T-helper 2 cell (primary cell): ENCODE measurements around the gene SH2D6.

Experiments
- DNase-seq, 5 experiments: peaks; one replicate each; pipeline versions ENCODE4 v3.0.0 to v3.0.0-alpha.2; 2012 to 2022

The SH2D6 gene

DNA sequence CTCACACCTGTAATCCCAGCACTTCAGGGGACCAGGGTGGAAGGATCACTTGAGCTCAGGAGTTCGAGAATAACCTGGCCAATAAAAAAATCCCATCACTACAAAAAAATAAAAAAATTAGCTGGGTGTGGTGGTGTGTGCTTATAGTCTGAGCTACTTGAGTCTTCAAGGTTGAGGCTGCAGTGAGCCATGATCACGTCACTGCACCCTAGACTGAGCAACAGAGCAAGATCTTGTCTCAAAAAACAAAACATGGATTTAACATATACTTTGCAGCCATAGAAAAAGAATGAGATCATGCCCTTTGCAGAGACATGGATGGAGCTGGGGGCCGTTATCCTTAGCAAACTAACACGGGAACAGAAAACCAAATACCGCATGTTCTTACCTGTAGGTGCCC is 22.2 kb downstream of the SH2D6 start:
- no peak for DNase-seq

DNA sequence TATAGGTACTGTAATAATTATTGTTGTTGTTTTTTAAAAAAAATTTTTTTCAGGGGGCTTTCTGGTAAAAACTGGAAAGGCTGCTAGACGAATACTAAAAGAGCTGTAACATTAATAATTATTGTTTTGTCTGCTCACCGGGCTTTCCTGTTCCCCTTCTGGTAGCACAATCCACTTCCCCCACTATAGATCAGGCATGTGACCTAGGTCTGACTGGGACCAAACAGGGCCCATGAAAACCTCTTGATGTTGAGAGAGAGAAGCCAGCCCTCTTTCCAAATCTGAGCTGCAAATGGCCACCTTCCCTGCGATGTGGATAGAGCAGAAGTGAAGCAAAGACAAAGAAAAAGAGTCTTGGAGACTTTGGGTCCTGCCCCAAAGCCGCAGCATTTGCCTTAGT is 23.4 kb downstream of the SH2D6 start:
- DNase-seq = no peak

DNA sequence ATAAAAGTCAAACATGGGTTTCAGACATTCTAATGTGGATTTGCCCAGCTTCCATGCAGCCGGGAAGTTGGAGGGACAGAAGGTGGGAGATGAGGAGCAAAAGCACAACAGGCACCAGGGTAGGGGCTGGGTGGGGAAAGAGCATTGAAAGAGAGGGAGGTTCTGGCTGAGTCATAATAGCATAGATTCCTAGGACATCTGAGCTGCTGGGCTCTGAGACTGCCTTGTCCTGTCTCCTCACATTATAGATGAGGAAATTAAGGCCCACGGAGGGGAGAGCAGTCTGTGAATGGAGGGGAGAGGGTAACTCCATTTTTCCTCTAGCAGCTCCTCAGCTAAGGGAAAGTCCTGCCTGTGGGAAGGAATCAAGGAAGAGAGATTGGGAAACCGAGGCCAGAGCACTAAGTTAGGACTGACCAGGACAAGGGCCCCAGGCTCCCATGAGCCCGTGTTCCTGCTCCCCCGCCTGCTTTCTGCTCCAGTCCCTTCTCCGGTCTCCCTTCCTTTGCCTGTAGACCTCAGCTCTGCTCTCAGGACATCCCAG is 26.2 kb downstream of the SH2D6 start:
- no peak for DNase-seq

DNA sequence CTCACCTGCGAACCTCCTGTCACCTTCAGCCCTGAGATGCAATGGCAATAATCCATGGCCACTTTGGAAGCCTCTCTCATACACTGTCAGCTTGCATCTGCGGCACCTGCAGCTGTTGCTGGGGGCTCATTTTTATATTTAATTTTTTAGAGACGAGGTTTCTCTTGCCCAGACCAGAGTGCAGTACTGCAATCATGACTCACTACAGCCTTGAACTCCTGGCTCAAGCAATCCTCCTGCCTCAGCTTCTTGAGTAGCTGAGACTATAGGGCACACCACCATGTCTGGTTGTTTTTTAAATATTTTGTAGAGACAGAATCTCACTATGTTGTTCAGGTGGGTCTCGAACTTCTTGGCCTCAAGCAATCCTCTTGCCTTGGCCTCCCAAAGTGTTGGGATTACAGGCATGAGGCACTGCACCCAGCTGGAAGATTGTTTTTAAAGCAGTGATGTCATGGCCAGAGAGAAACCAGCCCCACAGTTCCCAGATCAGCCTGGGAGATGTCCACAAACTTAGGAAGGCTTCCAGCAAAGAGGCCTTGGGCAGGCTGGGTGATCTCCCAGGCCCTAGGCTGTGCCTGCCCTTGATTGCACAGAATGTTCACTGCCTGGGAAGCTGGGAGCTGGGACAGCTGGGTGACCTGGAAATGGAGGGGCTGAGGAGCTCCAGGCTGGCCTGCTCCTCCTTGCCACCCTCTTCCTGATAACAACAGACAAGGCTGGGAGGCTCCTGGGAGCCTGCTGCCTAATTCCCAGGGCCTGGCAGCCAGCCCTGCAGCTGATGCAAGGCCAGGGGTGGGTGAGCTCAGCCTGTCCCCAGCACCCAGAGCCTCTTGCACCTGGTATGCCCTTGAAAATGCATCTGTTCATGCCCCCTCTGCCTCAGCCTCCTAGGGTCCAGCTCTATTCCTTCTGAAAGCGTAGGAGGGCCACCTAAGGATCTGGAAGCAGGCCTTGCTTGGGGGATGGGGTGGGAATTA is 27.1 kb downstream of the SH2D6 start:
- DNase-seq = no peak

DNA sequence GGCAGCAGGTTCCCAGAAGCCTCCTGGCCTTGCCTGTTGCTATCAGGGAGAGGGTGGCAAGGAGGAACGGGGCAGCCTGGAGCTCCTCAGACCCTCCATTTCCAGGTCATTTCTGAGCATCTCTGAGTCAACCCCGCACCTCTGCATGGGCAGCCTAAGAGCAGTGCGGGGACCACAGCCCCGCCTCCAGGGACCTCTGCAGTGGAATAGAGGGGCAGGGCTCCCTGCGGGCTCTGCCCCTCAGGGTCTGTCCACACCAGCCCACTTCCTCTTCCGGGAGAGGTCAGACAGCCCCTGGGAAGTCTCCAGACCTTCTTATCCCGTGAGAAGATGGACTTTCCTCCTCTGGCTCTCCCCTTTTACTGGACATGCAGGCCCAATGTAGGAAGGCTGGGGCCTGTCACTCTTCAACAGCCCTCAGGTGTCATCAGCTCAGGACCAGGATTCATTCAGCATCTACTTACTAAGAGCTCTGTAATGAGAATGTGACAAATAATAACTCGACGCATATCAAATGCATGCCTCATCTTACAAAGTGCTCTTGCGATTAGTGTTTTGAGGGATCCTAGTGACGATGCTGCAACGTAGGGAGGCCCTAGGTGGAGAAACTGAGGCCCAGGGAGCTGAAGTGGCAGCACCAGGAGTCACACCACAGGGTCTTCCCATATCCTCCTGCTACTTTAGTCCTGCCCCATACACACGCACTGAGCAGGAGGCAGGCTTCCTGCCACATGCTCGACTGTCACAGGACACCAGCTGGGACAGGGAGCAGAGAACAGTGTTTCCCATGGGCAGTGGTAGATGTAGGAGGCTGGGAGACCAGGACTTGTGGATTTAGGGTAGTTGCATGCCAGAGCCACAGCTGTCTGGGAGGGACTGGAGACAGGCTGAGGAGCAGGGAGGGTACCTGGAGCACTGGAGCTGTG is 28.0 kb downstream of the SH2D6 start:
- DNase-seq = no peak

DNA sequence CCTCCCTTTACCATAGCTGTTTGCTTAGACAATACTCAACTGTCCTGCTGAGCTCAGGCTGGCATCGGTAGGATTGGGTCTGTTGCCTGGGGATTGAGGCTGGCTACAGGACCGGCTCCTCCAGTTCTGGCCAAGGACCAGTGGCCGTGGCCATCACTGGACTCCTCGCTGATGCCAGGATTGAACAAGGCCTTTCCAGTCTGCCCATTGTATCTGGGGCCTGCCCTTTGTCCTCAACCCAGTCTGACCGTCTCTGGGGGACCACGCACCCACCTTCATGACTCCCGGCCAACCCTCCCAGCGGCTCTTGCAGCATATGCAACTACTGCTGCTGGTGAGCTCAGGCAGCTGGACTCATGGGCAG is 28.7 kb downstream of the SH2D6 start:
- DNase-seq = no peak

DNA sequence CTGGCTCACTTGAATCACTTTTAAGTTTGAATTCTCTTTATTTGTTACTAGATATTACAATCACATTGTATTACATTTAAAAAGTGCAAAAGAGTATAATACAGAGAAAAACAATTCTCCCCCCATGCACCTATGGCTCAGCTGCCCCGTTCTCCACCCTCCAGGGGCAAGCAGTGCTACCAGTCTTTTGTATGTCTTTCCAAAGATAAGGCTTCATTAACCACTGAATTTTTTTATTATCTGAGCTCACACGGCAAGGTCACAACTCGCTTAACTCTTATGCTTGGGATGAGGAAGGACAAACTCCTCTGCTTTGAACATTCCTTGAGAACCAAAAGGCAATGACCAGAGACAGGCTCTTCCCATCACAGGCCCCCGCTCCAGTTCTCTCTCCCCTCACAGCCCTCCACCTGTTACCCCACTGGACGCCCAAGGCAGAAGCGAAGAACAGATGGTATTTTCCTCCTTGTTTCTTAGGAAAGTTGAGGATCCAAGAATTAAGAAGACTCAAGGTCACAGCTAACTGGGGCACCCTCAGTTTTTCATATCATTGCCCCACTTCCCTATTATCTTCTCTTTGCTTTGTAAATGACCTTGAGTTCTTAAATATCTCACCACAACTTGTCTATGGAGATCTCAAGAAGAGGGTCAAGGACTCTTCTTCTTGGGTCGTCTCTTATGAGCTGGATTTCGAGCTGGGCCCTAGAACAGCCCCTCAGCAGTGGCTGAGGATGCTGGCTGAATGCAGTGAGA is 30.1 kb downstream of the SH2D6 start:
- DNase-seq = no peak

DNA sequence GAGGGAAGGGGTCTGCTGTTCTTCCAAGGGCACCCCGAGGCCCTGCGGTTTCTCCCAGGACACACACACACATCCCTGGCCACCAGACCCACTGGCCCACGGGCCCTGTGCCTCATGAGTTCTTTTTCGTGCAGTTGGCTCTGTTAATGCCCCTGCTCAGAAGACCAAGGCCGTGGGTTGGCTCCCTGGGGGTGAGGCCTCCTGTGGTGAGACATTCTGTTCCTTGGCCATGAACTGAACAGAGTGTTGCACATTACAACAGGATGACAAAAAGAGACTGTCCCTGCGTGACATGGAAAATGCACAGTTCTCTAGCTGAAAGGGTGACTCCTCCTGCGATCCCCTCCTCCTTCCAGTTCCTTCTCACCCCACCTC is 30.7 kb downstream of the SH2D6 start:
- no peak for DNase-seq

DNA sequence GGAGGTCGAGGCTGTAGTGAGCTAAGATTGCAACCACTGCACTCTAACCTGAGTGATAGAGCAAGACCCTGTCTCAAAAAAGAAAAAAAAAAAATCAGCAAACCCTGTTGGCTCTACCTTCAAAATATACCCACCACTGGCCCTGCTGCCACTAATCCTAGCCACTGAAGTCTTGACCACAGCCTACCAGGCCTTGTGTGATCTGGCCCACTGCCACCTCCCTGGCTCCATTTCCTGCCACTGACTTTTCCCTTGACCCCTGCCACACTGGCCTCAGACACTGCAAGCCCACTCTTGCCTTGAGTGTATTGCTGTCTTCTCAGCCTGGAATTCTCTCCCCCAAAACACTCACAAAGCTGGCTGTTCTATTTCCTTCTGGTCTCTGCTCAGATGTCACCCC is 33.7 kb downstream of the SH2D6 start:
- DNase-seq = no peak

DNA sequence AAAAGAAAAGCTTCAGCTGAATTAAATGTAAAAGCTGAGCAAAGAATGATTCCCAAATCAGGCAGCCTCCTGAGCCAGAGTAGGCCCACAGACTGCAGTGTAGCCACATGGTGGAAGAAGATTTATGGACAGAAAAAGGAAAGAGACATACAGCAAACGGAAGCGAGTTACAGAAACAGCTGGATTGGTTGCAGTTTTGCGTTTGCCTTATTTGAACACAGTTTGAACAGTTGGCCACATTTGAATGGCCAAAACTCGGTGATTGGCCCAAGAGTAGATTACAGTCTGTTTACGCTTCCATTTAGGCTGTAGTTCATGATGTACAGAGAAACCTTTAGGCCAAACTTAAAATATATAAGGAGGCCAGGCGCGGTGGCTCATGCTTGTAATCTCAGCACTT is 35.1 kb downstream of the SH2D6 start:
- DNase-seq = no peak

DNA sequence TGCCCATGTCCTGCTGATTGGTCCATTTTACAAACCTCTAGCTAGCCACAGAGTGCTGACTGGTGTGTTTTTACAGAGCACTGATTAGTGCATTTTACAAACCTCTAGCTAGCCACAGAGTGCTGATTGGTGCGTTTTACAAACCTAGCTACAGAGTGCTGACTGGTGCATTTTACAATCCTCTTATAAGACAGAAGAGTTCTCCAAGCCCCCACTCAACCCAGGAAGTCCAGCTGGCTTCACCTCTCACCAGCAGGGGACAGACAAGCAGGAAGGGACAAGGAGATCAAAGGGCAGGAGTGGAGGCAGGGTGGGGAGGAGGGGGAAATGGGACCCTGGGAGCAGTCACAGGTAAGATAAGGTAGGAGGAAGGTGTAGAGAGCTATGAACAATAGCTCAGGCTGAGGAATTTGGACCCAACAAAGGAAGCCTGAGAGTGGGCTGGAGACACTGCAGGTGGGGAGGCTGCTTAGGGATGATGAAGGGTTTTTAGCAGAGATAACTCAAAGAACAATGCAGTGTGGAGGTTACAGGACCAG is 37.1 kb downstream of the SH2D6 start:
- DNase-seq = no peak

DNA sequence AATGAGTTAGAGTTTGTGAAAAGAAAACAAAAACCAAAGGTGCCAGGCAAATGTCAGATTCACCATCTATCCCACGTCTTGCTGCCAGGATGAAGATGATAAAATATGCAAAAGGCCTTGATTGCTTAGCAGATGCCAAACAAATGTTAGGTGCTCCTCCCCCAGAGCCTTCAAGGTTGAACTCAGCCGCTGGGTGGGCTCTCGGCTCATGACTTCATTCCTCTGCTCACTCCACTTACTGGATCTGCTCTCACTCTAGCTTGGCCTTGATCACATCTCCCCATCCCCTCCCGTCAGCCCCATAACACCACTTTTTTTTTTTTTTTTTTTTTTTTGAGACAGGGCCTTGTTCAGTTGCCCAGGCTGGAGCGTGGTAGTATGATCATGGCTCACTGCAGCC is 38.5 kb downstream of the SH2D6 start:
- DNase-seq = no peak

DNA sequence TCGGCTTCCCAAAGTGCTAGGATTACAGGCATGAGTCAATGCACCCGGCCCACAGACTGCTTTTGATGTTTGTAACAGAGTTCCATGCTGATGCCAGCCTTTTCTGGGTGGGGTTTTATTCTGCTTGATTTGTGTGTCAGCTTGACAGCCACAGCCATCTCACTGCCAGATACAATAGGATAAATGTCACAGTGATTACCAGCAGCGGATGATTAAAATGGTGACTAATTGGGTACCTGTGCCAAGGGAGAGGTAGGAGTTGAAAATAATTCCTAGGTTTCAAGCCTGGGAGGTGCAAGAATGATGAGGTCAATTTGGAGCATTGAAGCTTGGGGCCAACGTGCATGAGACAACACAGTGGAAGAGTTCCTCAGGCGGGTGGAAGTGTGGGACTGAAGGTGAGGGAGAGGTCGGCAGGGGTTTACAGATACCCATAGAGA is 39.4 kb downstream of the SH2D6 start:
- no peak for DNase-seq

DNA sequence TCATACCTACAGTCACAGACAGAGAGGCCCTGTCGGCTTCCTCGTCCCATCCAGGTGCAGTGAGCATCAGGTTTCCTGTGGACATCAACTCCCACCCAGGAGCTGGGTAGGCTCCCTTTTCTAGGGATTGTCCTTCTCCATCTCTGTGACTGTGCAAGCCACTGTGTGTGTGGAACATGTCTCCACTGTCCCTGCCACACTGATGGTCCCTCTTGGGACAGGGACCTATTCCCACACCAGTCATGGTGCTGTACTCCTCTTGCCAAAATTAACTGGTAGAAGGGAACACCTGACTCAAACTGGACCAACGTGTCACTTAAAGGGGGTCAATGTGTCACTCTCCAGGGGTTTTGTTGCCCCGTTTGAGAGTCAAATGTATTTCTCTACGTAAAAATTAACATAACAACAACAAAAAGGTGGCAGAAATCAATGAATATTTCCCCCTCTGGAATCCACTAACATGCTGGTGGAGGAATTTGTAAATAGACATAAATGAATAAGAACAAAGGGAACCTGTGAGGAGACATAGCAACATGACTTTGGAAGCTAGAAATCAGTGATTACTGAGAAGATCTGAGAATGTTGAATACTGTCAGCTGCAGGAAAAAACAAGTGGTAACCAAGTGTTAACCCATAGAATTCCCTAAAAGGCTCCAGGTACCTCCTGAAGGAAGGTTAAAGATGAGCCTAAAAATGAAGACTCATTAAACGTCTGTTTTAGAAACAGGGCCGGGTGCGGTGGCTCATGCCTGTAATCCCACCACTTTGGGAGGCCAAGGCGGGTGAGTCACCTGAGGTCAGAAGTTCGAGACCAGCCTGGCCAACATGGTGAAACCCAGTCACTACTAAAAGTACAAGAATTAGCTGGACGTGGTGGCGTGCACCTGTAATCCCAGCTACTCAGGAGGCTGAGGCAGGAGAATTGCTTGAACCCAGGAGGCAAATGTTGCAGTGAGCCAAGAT is 40.4 kb downstream of the SH2D6 start:
- DNase-seq = no peak

DNA sequence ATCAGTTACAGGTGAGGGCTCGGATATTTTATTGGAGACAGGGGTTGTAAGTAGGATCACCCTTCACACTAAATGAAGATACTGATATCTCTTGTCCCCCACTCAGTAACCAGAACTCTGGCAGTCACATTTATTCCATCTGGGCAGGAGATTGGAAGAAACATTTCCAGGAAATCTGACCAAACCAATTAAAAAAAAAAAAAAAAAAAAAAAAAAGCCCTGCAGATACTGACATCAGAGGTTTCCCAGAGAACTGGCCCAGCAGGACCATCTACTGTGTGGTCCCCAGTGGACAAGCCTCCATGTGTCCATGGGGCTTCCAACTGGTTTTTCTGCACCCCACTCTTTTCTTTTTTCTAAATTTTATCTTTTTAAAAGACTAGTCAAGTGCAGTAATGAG is 41.3 kb downstream of the SH2D6 start:
- DNase-seq = no peak

DNA sequence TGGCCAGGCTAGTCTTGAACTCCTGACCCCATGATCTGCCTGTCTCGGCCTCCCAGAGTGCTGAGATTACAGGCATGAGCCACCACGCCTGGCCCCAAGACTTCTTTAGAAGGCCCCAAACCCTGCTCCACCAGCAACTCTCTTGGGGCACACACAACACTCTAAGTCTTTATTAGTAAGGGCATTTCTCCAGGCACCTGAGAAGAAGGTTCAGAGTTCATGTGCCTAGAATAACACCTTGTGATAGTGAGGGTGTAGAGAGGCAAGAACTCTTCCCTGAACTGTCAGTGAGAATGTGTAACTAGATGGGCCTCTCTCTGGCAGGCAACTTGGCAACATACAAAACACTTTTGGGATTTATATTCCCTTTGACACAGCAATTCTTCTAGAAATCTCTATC is 43.8 kb downstream of the SH2D6 start:
- DNase-seq = no peak

DNA sequence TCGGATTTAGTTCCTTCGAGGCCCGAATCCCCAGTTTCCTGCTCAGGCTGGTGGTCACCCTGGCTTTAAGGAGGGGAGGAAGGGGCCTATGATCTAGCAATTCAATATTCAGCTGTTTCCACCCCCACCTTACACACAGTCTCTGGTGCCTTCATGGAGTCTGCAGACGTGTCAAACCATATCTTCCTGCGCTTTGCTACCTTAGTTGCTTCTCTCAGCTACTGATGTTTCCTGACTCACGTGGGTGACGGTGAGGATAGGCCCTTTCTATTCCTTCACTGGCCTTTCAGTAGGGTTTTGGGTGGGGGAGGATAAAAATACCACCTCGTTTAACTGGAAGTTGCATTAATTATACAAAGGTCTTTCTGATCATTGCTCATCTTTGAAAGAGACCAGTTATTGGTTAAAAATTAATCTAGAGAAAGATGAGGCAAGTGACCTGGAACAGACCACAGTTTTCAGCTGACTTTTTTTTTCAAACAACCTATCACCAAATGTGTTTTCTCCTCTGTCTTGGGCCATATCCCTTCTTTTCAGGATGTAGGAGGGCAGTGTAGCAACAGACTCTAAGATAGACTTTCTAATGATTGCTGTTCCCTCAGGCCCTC is 49.7 kb downstream of the SH2D6 start:
- no peak for DNase-seq

DNA sequence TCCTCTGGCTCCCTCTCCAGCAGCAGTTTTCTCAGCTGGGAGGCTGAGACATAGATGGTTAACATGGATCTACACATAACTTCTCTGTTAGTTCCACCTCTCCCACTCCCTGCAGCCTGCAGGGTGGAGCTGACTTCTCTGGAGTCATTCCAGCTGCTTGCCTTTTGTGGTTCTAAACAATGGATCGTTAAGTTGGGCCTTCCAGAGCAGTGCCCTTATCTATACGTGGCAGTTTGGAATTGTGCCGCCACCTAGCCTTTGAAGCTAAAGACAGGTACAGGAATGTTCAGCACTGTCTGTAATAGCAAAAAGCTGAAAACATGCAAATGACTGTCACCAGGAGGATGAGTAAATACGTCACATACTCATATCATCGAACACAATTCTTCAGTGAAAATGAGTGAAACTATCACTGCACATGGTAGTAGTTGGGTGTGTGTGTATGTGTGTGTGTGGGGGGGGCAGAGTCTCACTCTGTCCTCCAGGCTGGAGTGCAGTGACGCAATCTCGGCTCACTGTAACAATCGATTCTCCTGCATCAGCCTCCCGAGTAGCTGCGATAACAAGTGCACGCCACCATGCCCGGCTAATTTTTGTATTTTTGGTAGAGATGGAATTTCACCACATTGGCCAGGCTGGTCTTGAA is 50.3 kb downstream of the SH2D6 start:
- no peak for DNase-seq

DNA sequence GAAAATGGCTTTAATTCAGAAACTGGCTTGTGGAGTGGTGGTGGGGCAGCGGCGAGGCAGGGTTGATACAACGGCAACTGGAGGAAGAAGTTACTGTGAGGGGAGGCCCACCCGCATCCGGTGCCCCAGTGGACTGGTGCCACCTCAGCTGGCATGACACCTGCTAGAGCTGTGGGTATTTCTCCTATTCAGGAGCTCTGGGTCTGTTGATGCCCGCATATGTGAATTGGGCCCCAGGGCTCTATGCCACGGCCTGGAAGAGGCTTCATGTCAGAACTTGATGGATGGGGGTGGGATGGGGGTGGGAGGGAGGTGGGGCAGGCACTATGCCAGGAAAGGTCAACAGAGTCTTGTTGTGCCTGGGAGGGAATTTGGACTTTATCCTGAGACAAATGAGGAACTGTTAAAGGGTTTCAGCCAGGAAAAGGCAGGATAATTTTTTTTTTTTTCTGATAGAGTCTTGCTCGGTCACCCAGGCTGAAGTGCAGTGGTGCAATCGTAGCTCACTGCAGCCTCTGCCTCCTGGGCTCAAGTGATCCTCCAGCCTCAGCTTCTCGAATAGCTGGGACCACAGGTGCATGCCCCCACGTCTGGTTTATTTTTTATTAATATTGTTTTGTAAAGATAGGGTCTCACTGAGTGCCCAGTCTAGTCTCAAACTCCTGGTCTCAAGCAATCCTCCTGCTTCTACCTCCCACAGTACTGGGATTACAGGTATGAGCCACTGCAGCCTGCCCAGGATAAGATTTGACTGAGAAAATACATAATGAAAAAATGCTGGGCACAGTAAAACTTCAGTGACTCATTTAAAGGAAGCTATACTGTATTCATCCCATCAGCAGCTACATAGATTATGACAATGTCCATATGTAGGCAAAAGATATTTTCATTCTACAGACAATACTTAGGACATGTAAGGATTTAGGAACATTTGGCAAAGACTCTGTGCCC is 52.6 kb downstream of the SH2D6 start:
- peak in 1 of 5 experiments; percentile 26 for DNase-seq
